Measurements from ENCODE around the gene BDH1.
"Not testable (repeated sequence)": the region's sequence is repeated elsewhere in the genome, so short reads cannot be mapped to it uniquely, and the experiment has no call there.

The BDH1 gene, protein sequence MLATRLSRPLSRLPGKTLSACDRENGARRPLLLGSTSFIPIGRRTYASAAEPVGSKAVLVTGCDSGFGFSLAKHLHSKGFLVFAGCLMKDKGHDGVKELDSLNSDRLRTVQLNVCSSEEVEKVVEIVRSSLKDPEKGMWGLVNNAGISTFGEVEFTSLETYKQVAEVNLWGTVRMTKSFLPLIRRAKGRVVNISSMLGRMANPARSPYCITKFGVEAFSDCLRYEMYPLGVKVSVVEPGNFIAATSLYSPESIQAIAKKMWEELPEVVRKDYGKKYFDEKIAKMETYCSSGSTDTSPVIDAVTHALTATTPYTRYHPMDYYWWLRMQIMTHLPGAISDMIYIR

DNA sequence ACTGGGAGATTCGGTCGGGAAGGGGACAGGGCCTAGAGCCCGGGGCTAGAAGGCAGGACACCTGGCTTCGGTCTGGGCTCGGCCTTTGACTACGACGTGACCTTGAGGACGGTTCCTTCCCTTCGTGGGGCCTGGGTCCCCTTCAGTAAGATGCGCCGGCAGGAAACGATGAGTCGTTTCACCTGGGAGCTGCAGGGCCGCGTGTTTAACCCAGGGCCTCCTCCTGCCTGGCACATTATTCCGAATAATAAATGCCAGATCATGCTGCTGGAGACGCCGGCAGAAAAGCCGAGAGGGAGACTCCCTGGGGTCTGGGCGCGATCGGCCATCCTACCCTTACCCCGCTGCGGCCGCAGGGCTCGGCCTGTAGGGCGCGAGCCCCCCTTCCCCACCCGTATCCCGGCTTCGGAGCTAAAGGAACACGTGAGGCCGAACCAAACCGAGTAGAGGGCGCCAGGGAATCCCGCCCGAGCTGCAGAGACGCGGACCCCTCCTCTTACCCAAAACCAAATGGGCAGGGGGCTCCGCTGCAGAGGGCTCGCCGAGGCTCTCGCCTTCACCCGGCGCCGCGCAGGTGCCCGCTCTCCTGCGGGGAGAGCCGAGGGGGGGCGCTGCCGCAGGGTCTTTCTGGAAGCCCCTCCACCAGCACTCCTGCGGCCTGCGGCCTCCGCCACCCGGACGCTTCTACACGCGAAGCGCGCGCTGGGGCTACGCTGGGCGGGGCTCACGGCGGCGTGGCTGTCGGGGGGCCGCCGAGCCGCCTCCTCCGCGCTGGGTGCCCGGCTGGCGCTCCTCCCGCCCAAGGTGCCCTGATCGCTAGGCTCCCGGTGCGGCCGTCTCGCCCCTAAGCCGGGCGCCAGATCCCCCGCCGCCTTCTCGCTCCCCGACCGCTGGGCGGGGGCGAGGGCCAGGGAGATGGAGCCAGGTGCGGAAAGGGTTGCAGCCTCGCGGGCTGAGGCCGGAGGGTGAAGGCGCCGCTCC, at the start of gene BDH1:
Gene BDH1 (minus strand): TSS at position 688 of the 981 bp plus-strand sequence. CDS start 9,525 bp downstream, outside the sequence.
- DNase-seq (ENCODE audit: low read depth in 2 of 2) = peak; percentile 55 to 66

DNA sequence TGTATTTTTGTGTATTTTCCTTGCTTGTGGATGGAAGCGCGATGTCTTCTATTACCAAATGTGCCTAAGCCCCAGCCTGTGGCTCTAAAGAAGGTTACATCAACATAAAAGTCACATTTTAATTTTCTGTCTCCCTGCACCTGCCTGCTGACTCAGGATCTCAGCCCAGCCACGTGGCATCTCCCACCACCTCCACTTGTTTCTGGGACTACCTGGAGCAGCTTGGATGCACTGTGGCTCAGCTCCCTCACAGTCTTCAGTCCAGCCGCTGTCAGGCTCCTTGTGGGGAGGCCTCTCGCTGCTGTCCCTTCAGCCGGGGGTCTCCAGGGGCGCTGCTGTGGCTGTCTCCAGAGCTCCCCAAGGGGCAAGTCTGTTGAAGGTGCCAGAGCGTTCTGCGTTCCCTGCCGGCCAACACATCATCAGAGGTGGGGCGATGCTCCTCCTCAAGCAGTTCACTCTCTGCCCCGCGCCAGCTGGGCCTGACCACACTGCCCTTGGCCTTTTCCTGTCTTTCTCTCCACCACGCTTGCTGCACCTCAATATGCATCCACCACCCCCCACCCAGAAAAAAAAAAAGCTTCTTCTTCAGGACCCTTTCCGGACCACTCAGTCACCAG, 47.7 kb upstream of the BDH1 start:
- DNase-seq (ENCODE audit: low read depth in 2 of 2) = no peak

- not testable (repeated sequence) for DNase-seq (ENCODE audit: low read depth in 2 of 2)
These were observed 46.6 kb upstream of the BDH1 start for GRCh38 chr3:197602351-197602750.

DNA sequence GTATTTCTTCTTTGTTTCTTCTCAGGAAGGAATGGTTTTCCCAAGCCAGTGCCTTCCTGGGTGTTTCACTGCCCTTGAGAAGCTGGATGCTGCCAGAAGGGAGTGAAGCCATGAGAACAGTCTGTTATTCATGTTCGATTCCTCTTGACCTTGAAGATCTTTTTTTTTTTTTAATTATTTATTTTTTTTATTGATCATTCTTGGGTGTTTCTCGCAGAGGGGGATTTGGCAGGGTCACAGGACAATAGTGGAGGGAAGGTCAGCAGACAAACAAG, 45.7 kb upstream of the BDH1 start:
- DNase-seq (ENCODE audit: low read depth in 2 of 2) = not testable (repeated sequence)

DNA sequence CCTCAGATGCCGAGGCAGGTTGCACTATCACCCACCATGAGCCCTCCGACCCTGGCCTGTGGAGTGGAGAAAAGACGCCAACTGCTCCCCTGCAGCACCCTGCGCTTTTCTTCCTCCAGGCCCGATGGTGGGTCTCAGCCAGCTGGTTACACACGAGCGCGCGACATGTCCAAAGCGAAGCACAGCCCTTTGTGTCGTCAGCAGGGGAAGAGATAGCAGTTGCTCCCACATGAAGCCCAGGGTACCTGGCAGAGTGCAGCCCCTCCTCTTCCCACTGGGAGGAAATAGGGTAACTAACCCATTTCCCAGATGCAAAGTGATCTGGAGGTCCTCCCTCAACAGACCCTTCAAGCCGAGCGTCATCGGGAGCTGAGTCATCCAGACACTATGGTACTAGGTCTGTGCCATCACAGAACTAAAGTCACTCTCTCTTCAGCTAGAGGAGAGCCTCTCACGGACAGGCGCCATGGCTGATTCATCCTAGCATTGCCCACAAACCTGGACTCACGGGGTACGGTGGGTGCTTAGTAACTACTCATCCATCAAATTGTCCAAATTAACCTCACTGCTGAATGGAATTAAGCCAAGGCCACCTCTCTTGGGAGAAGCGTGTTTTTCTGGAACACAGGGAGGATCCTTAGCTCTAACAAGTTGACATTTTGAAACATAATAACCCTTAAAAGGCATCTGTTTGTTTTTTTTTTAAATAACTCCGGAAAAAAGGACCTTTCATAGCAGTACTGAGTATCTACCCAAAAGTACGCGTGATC, 45.2 kb upstream of the BDH1 start:
- DNase-seq (ENCODE audit: low read depth in 2 of 2) = no peak

- DNase-seq (ENCODE audit: low read depth in 2 of 2) = peak; percentile 62 to 70
These were observed 43.5 kb upstream of the BDH1 start for GRCh38 chr3:197599089-197599765.

DNA sequence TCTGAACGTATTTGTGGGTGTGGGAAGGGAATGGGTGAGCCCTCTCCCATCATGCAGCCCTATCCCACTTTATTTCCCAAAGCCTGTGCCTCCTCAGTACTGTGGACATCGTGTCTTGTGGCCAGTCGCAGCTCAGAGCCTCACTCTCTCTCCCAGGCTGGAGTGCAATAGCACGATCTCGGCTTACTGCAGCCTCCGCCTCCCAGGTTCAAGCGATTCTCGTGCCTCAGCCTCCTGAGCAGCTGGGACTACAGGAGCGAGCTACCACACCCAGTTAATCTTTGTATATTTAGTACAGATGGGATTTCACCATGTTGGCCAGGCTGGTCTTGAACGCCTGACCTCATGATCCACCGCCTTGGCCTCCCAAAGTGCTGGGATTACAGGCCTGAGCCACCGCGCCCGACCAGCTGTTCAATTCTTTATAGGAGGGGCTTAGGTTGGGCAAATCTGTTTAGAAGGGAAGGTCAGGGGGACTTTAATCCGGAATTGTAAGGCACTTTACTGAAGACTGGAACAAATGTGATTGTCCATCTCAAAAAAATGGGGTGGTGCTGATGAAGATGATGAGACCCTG, 42.7 kb upstream of the BDH1 start:
- no peak for DNase-seq (ENCODE audit: low read depth in 2 of 2)

GRCh38 chr3:197597335-197597734, 41.6 kb upstream of the BDH1 start:
- no peak for DNase-seq (ENCODE audit: low read depth in 2 of 2)

- DNase-seq (ENCODE audit: low read depth in 2 of 2) = no peak
These were observed 39.9 kb upstream of the BDH1 start for GRCh38 chr3:197595470-197596185.

DNA sequence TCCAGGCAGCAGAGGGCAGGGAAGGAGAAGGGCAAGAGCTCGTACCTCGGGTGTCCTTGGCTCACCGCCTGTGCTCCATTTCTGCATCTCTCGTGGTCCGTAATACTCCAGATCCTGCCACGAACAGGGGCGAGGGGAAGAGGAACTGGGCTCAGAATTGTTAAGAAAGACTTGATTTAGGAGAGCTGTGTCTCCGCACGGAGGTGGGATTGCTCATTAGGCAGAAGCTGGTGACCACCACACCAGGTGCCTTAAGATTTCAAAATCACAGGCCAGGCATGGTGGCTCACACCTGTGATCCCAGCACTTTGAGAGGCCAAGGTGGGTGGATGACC, 37.2 kb upstream of the BDH1 start:
- DNase-seq (ENCODE audit: low read depth in 2 of 2) = no peak

DNA sequence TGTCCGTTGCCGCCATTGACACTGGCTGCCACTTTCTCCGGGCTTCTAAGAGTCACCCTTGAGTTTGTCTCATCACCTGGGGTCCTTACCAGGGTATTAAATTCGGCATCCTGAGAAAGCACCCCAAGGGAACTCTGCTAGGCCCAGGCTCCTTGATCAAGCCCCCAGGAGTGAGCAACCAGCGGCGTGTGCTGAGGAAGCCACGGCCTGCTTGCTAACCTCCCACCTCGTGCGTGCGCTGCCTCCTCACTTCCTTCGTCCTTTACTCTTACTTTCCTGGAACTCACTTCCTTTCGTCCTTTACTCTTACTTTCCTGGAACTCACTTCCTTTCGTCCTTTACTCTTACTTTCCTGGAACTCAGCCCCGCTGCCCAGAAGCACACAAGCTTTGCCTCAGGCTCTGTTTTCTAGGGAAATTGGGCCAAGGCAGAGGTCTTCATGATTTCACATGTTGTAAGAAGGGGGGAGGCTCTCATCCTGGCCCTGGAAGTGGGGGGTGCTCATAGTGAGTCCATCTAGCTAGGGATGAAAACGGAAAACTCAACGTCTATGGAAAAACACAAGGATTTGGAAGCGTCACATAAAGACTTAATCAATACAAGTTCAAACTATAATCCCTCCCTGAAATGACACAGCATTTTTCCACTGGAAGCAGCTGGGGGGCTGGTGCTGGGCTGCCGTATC, 36.7 kb upstream of the BDH1 start:
- DNase-seq (ENCODE audit: low read depth in 2 of 2) = peak in 1 of 2 donors; percentile 31

DNA sequence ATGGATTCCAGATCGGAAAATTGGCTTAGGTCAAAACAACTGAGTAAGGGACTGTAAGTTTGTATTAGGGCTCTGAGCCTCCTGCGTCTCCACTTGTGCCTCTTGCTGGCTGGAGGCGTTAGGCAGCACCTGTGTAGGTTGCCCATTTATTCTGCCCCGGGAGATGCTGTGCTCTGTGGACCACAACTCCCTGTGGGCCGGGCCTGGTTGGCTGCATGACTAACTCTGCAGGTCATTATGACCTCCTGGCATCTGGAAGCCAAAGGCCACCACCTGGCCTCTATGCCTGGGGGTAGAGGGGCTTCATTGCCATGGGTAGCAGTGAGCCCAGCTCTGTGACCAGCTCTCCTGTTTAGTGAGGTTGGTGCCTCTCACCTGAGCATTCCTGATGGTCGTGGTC, 36.0 kb upstream of the BDH1 start:
- DNase-seq (ENCODE audit: low read depth in 2 of 2) = no peak

DNA sequence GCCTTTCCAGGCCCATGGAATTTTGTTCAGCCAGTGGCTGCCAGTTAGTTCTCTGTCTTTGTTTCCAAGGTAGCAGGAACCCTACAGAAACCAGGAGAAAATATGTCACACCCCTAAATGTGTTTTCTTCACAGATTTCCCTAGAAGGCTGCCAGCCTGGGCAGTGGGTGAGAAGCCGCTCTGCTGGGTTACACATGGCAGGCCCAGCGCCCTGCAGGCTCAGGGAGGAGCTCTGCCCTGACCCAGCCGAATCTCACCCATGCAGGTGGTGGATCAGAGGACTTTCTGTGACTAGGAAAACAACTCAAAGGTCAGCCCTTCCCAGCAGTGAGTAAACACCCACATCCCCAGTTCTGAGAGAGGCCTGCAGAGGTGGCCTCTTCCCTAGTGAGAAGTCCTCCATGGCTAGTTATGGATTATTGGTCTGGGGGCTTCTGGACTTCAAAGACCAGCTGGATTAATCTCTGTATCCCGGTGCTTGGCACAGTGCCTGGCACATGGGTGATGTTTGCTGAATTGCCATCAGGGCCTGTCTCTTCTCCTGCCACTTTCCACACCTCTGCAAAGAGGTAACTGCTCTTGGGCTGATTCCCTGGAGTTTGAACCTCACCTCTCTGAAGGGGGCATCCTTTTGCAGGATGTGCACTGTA, 34.7 kb upstream of the BDH1 start:
- DNase-seq (ENCODE audit: low read depth in 2 of 2) = no peak

GRCh38 chr3:197589545-197589944, 33.8 kb upstream of the BDH1 start:
- no peak for DNase-seq (ENCODE audit: low read depth in 2 of 2)

- DNase-seq (ENCODE audit: low read depth in 2 of 2) = not testable (repeated sequence)
These were observed 31.0 kb upstream of the BDH1 start for GRCh38 chr3:197586768-197587167.

DNA sequence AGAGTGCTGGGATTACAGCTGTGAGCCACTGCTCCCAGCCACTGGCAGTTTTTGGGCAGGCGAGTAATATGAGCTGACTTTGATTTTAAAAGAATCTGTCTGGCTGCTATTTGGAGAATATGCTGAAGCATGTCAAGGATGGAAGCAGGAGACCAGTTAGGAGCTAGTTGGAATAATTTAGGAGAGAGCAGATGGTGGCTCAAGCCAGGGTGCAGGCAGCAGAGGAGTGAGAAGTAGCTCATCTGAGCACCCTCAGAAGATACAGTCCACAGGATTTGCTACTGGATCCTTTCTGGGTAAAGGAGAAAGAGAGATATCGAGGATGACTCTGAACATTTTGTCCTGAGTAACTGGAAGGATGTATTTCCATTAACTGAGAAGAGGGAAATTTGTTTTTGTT, 30.4 kb upstream of the BDH1 start:
- DNase-seq (ENCODE audit: low read depth in 2 of 2) = no peak

DNA sequence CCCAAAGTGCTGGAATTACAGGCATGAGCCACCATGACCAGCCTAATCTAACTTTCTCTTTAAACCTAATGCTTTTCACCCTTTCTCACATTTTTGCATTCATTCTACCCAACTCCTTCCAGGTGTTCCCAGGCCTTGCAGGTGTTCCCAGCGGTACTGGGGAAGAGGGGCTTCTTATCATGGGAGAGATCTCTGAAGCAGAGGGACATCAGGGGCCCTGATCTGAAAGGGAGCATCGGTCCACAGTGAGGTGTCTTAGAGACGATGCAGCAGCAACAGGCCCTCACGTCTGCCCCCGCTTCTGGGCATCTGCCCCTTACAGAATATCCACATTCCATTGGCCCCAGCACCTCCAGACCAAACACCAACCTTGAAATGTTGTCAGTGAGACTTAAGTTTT, 29.0 kb upstream of the BDH1 start:
- DNase-seq (ENCODE audit: low read depth in 2 of 2) = no peak

DNA sequence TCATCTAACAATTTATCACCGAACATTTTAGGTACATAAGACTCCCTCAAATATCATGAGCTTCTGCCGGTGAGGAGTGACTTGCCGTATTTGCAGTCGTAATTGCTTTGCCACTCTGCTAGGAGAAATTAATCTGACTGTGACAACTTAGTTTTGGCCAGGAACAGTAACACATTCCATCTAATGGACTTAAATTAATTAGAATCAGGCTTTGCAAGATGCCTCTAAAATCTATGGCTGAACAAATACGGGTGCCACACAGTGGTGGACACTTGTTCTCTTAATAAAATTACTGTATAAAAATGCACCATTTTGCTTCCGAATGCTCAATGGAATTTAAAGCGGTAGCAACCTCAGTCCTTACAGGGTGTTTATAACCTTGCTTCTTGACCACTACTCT, 27.6 kb upstream of the BDH1 start:
- DNase-seq (ENCODE audit: low read depth in 2 of 2) = no peak

GRCh38 chr3:197580253-197580691, 24.5 kb upstream of the BDH1 start:
- DNase-seq (ENCODE audit: low read depth in 2 of 2) = no peak

Data from stimulated activated CD4-positive, alpha-beta T cell treated with anti-CD3 and anti-CD28 coated beads, Interleukin-15, amount 100 ng/mL, for 48 hours (primary cell).